Measurements from ENCODE around the gene PRRT2. TPM values are rescaled to one million over a fixed set of nuclear protein-coding genes. Genes with fewer than 3 reads are reported as not detected.

Gene PRRT2
- total and polyA plus RNA-seq, 2 experiments from 2014 or later: 7.0 to 11.1 TPM

GRCh38 chr16:29806641-29807425 is 5.2 kb upstream of the PRRT2 start:
- peak; percentile 71 for DNase-seq (ENCODE audit: low spot score)
- Histone ChIP-seq H3K79me2 (peaks cover 31% of the 10 kb centered on the region), H3K9me3 (ENCODE audit: low read depth) (no peaks in the 10 kb centered on the region), H4K20me1 (ENCODE audit: insufficient read depth, poor library complexity, severe bottlenecking) (peaks cover 24% of the 10 kb centered on the region), H3K4me3 (peak overlapping the region; percentile 84), H2AFZ (no peak overlapping the region), H3K4me1 (ENCODE audit: insufficient read depth) (peaks cover 38% of the 10 kb centered on the region), H3K36me3 (replicated peaks; ENCODE audit: insufficient read depth, low read depth) (no peaks in the 10 kb centered on the region), H3K27me3 (no peaks in the 10 kb centered on the region), H3K27ac (peak overlapping the region; percentile 93), H3K4me2 (peak overlapping the region; percentile 91), H3K9me2 (replicated peaks; ENCODE audit: insufficient read depth) (no peaks in the 10 kb centered on the region)
- TF ChIP-seq EZH2 (IDR thresholded peaks at IDR 0.05; ENCODE audit: borderline replicate concordance) (no peak), CTCF (IDR thresholded peaks at IDR 0.05; ENCODE audit: poor library complexity) (no peak), EZH2phosphoT487 (IDR thresholded peaks at IDR 0.05; ENCODE audit: low read depth, severe bottlenecking, unreplicated experiment) (no peak)
- WGBS (ENCODE audit: low lambda C conversion rate, missing lambda C conversion rate): under 1% methylated on average over 30 of the region's 99 CpGs

- Histone ChIP-seq H2AFZ (no peak overlapping the region), H3K27ac (peak overlapping the region; percentile 93), H3K9me3 (ENCODE audit: low read depth) (no peaks in the 10 kb centered on the region), H3K79me2 (peaks cover 31% of the 10 kb centered on the region), H3K4me1 (ENCODE audit: insufficient read depth) (peaks cover 38% of the 10 kb centered on the region), H3K4me3 (peak overlapping the region; percentile 63), H3K9me2 (replicated peaks; ENCODE audit: insufficient read depth) (no peaks in the 10 kb centered on the region), H3K36me3 (replicated peaks; ENCODE audit: insufficient read depth, low read depth) (no peaks in the 10 kb centered on the region), H3K4me2 (peak overlapping the region; percentile 91), H4K20me1 (ENCODE audit: insufficient read depth, poor library complexity, severe bottlenecking) (peaks cover 24% of the 10 kb centered on the region), H3K27me3 (no peaks in the 10 kb centered on the region)
- TF ChIP-seq EZH2phosphoT487 (IDR thresholded peaks at IDR 0.05; ENCODE audit: low read depth, severe bottlenecking, unreplicated experiment) (no peak), EZH2 (IDR thresholded peaks at IDR 0.05; ENCODE audit: borderline replicate concordance) (no peak), CTCF (IDR thresholded peaks at IDR 0.05; ENCODE audit: poor library complexity) (peak; percentile 56)
- WGBS (ENCODE audit: low lambda C conversion rate, missing lambda C conversion rate): 3% methylated on average over 27 of the region's 69 CpGs
- peak; percentile 92 for DNase-seq (ENCODE audit: low spot score)
These were observed 4.4 kb upstream of the PRRT2 start for GRCh38 chr16:29807426-29808218.

GRCh38 chr16:29808219-29808900 is 3.6 kb upstream of the PRRT2 start:
- Histone ChIP-seq H2AFZ (no peak overlapping the region), H3K4me2 (peak overlapping the region; percentile 91), H4K20me1 (ENCODE audit: insufficient read depth, poor library complexity, severe bottlenecking) (peaks cover 24% of the 10 kb centered on the region), H3K4me1 (ENCODE audit: insufficient read depth) (peaks cover 38% of the 10 kb centered on the region), H3K27me3 (no peaks in the 10 kb centered on the region), H3K27ac (peak overlapping the region; percentile 93), H3K36me3 (replicated peaks; ENCODE audit: insufficient read depth, low read depth) (no peaks in the 10 kb centered on the region), H3K9me2 (replicated peaks; ENCODE audit: insufficient read depth) (no peaks in the 10 kb centered on the region), H3K9me3 (ENCODE audit: low read depth) (no peaks in the 10 kb centered on the region), H3K4me3 (peak overlapping the region; percentile 63), H3K79me2 (peaks cover 38% of the 10 kb centered on the region)
- TF ChIP-seq EZH2phosphoT487 (IDR thresholded peaks at IDR 0.05; ENCODE audit: low read depth, severe bottlenecking, unreplicated experiment): no peak
- TF ChIP-seq CTCF (IDR thresholded peaks at IDR 0.05; ENCODE audit: poor library complexity): no peak
- TF ChIP-seq EZH2 (IDR thresholded peaks at IDR 0.05; ENCODE audit: borderline replicate concordance): no peak
- WGBS (ENCODE audit: low lambda C conversion rate, missing lambda C conversion rate): 60% methylated on average over 23 of the region's 25 CpGs
- DNase-seq (ENCODE audit: low spot score): no peak
